Measurements from ENCODE around the gene PCDHGB7.
"Not testable (repeated sequence)": the region's sequence is repeated elsewhere in the genome, so short reads cannot be mapped to it uniquely, and the experiment has no call there.

Gene PCDHGB7

GRCh38 chr5:141392429-141393198 is 24.9 kb upstream of the PCDHGB7 start, which contains the start of gene PCDHGA8:
Gene PCDHGA8, plus strand, starts transcription at chr5:141392633. Its CDS starts 181 bp downstream, at chr5:141392814.
- ATAC-seq = no peak
- TF ChIP-seq ARNTL (CRISPR knock-in tag; IDR thresholded peaks at IDR 0.05; ENCODE audit: borderline replicate concordance, low read depth) = no peak
- no peak for TF ChIP-seq ZFP30 (CRISPR knock-in tag; IDR thresholded peaks at IDR 0.05)
- TF ChIP-seq PPARA (CRISPR knock-in tag; IDR thresholded peaks at IDR 0.05; ENCODE audit: borderline replicate concordance) = no peak
- TF ChIP-seq TSHZ2 (CRISPR knock-in tag; IDR thresholded peaks at IDR 0.05) = no peak
- no peak for TF ChIP-seq ZNF8 (CRISPR knock-in tag; IDR thresholded peaks at IDR 0.05)
- no peak for TF ChIP-seq POU6F1 (CRISPR knock-in tag; IDR thresholded peaks at IDR 0.05; ENCODE audit: borderline replicate concordance, low read depth)
- no peak for TF ChIP-seq RARB (CRISPR knock-in tag; IDR thresholded peaks at IDR 0.05)
- no peak for TF ChIP-seq TCF4 (CRISPR knock-in tag; IDR thresholded peaks at IDR 0.05; ENCODE audit: borderline replicate concordance)
- TF ChIP-seq SNAI2 (CRISPR knock-in tag; IDR thresholded peaks at IDR 0.05) = no peak
- TF ChIP-seq ZFP3 (CRISPR knock-in tag; IDR thresholded peaks at IDR 0.05) = no peak
- TF ChIP-seq ESRRG (CRISPR knock-in tag; IDR thresholded peaks at IDR 0.05) = no peak
- TF ChIP-seq GLIS3 (CRISPR knock-in tag; IDR thresholded peaks at IDR 0.05) = no peak
- no peak for TF ChIP-seq BACH2 (CRISPR knock-in tag; IDR thresholded peaks at IDR 0.05; ENCODE audit: borderline replicate concordance)
- TF ChIP-seq PATZ1 (CRISPR knock-in tag; IDR thresholded peaks at IDR 0.05; ENCODE audit: borderline replicate concordance) = no peak
- TF ChIP-seq CREB5 (CRISPR knock-in tag; IDR thresholded peaks at IDR 0.05; ENCODE audit: low read depth) = no peak
- no peak for TF ChIP-seq OSR1 (CRISPR knock-in tag; IDR thresholded peaks at IDR 0.05)
- TF ChIP-seq TOX (CRISPR knock-in tag; IDR thresholded peaks at IDR 0.05; ENCODE audit: borderline replicate concordance) = no peak
- TF ChIP-seq CSRNP3 (CRISPR knock-in tag; IDR thresholded peaks at IDR 0.05) = no peak
- no peak for TF ChIP-seq ZNF565 (CRISPR knock-in tag; conservative IDR thresholded peaks at IDR 0.05; ENCODE audit: low read depth)

- ATAC-seq = no peak
- TF ChIP-seq ZNF70 (CRISPR knock-in tag; IDR thresholded peaks at IDR 0.05) = no peak
- TF ChIP-seq RARB (CRISPR knock-in tag; IDR thresholded peaks at IDR 0.05) = no peak
- TF ChIP-seq GLIS3 (CRISPR knock-in tag; IDR thresholded peaks at IDR 0.05) = no peak
- TF ChIP-seq TOX (CRISPR knock-in tag; IDR thresholded peaks at IDR 0.05; ENCODE audit: borderline replicate concordance) = no peak
- no peak for TF ChIP-seq ZNF565 (CRISPR knock-in tag; conservative IDR thresholded peaks at IDR 0.05; ENCODE audit: low read depth)
- TF ChIP-seq ZNF8 (CRISPR knock-in tag; IDR thresholded peaks at IDR 0.05) = no peak
Observed at GRCh38 chr5:141393267-141393666, 24.2 kb upstream of the PCDHGB7 start.

- ATAC-seq = not testable (repeated sequence)
Observed at GRCh38 chr5:141394401-141395187, 22.9 kb upstream of the PCDHGB7 start.

GRCh38 chr5:141397756-141398551 is 19.5 kb upstream of the PCDHGB7 start, which contains the start of gene PCDHGB5:
Gene PCDHGB5, plus strand, starts transcription at chr5:141397947. Its CDS starts 181 bp downstream, at chr5:141398128.
- ATAC-seq = not testable (repeated sequence)
